ENCODE results near the gene C12orf50.

DNA sequence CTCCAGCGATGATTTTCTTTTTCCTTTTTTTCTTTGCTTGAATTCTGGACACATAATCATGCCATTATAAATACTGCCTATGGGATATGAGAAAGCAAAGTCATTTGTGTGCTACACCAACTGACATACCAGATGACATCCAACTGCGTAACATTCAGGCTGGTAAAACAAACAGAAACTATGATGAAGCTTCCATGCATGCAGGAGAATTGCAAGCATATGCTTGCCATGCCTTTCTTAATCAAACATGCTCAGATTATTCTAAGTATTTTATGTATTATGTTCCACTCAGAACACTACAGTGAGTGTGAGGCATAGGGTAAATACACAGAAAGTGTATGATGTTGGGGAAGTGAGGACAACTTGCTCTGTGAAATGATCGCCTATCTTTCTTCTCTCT lies 97.4 kb downstream of the C12orf50 start:
- no peak for TF ChIP-seq POLR2A (IDR thresholded peaks at IDR 0.05)
- TF ChIP-seq, protein P1, sequence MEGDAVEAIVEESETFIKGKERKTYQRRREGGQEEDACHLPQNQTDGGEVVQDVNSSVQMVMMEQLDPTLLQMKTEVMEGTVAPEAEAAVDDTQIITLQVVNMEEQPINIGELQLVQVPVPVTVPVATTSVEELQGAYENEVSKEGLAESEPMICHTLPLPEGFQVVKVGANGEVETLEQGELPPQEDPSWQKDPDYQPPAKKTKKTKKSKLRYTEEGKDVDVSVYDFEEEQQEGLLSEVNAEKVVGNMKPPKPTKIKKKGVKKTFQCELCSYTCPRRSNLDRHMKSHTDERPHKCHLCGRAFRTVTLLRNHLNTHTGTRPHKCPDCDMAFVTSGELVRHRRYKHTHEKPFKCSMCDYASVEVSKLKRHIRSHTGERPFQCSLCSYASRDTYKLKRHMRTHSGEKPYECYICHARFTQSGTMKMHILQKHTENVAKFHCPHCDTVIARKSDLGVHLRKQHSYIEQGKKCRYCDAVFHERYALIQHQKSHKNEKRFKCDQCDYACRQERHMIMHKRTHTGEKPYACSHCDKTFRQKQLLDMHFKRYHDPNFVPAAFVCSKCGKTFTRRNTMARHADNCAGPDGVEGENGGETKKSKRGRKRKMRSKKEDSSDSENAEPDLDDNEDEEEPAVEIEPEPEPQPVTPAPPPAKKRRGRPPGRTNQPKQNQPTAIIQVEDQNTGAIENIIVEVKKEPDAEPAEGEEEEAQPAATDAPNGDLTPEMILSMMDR (IDR thresholded peaks at IDR 0.05): no peak

Measured in gastroesophageal sphincter (tissue), 3 donors.